ENCODE results near the gene EFNA5.

GRCh38 chr5:107373549-107374263 lies 297.0 kb downstream of the EFNA5 start:
- TF ChIP-seq, protein P1, sequence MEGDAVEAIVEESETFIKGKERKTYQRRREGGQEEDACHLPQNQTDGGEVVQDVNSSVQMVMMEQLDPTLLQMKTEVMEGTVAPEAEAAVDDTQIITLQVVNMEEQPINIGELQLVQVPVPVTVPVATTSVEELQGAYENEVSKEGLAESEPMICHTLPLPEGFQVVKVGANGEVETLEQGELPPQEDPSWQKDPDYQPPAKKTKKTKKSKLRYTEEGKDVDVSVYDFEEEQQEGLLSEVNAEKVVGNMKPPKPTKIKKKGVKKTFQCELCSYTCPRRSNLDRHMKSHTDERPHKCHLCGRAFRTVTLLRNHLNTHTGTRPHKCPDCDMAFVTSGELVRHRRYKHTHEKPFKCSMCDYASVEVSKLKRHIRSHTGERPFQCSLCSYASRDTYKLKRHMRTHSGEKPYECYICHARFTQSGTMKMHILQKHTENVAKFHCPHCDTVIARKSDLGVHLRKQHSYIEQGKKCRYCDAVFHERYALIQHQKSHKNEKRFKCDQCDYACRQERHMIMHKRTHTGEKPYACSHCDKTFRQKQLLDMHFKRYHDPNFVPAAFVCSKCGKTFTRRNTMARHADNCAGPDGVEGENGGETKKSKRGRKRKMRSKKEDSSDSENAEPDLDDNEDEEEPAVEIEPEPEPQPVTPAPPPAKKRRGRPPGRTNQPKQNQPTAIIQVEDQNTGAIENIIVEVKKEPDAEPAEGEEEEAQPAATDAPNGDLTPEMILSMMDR (conservative IDR thresholded peaks at IDR 0.05): no peak
- no peak for TF ChIP-seq EZH2 (IDR thresholded peaks at IDR 0.05; ENCODE audit: low read depth)

Measured in PC-9 (cell line).